ENCODE results near the gene RNF180.

The RNF180 gene

GRCh38 chr5:64201996-64202395, 36.4 kb downstream of the RNF180 start:
- Histone ChIP-seq H3K4me3 (ENCODE audit: low read depth in 1 of 2, low read length in 2 of 2) (no peak overlapping the region), H3K27ac (ENCODE audit: low read length) (no peak overlapping the region), H3K79me2 (ENCODE audit: insufficient read depth, low read length) (no peaks in the 10 kb centered on the region), H3K4me1 (ENCODE audit: insufficient read depth, low read length) (no peaks in the 10 kb centered on the region), H3K9ac (ENCODE audit: low read depth, low read length) (no peak overlapping the region), H3K27me3 (ENCODE audit: insufficient read depth, low read length, poor library complexity) (no peaks in the 10 kb centered on the region), H2AFZ (ENCODE audit: low read depth, low read length) (no peak overlapping the region), H4K20me1 (ENCODE audit: insufficient read depth, low read length) (no peaks in the 10 kb centered on the region), H3K9me3 (ENCODE audit: insufficient read depth, low read length, severe bottlenecking) (no peaks in the 10 kb centered on the region), H3K36me3 (ENCODE audit: insufficient read depth, low read length) (no peaks in the 10 kb centered on the region), H3K4me2 (ENCODE audit: insufficient read depth, low read length) (no peak overlapping the region)
- DNase-seq = no peak
- TF ChIP-seq EZH2 (IDR thresholded peaks at IDR 0.05; ENCODE audit: borderline replicate concordance, low read depth, low read length, severe bottlenecking) (no peak), CTCF (IDR thresholded peaks at IDR 0.05; ENCODE audit: borderline replicate concordance, extremely low read depth, low read length, poor library complexity, severe bottlenecking) (no peak)
- ATAC-seq (ENCODE audit: insufficient read depth, low read depth) = no peak

GRCh38 chr5:64206653-64207052, 41.0 kb downstream of the RNF180 start:
- Histone ChIP-seq H3K4me1 (ENCODE audit: insufficient read depth, low read length) (no peaks in the 10 kb centered on the region), H3K79me2 (ENCODE audit: insufficient read depth, low read length) (no peaks in the 10 kb centered on the region), H3K36me3 (ENCODE audit: insufficient read depth, low read length) (no peaks in the 10 kb centered on the region), H3K27me3 (ENCODE audit: insufficient read depth, low read length, poor library complexity) (no peaks in the 10 kb centered on the region), H2AFZ (ENCODE audit: low read depth, low read length) (no peak overlapping the region), H3K9ac (ENCODE audit: low read depth, low read length) (no peak overlapping the region), H3K27ac (ENCODE audit: low read length) (no peak overlapping the region), H3K9me3 (ENCODE audit: insufficient read depth, low read length, severe bottlenecking) (no peaks in the 10 kb centered on the region), H3K4me3 (ENCODE audit: low read depth in 1 of 2, low read length in 2 of 2) (no peak overlapping the region), H3K4me2 (ENCODE audit: insufficient read depth, low read length) (no peak overlapping the region), H4K20me1 (ENCODE audit: insufficient read depth, low read length) (no peaks in the 10 kb centered on the region)
- TF ChIP-seq EZH2 (IDR thresholded peaks at IDR 0.05; ENCODE audit: borderline replicate concordance, low read depth, low read length, severe bottlenecking) (no peak), CTCF (IDR thresholded peaks at IDR 0.05; ENCODE audit: borderline replicate concordance, extremely low read depth, low read length, poor library complexity, severe bottlenecking) (no peak)
- DNase-seq (no peak), ATAC-seq (ENCODE audit: insufficient read depth, low read depth) (no peak)

- H3K27ac ChIP-seq (ENCODE audit: low read length) = no peak overlapping the region
- TF ChIP-seq CTCF (IDR thresholded peaks at IDR 0.05; ENCODE audit: borderline replicate concordance, extremely low read depth, low read length, poor library complexity, severe bottlenecking) = peak; percentile 32
- no peak for TF ChIP-seq EZH2 (IDR thresholded peaks at IDR 0.05; ENCODE audit: borderline replicate concordance, low read depth, low read length, severe bottlenecking)
- no peaks in the 10 kb centered on the region for H3K27me3 ChIP-seq (ENCODE audit: insufficient read depth, low read length, poor library complexity)
- no peak overlapping the region for H2AFZ ChIP-seq (ENCODE audit: low read depth, low read length)
- H3K4me2 ChIP-seq (ENCODE audit: insufficient read depth, low read length) = no peak overlapping the region
- H4K20me1 ChIP-seq (ENCODE audit: insufficient read depth, low read length) = no peaks in the 10 kb centered on the region
- no peaks in the 10 kb centered on the region for H3K36me3 ChIP-seq (ENCODE audit: insufficient read depth, low read length)
- no peaks in the 10 kb centered on the region for H3K4me1 ChIP-seq (ENCODE audit: insufficient read depth, low read length)
- ATAC-seq (ENCODE audit: insufficient read depth, low read depth) = no peak
- no peak overlapping the region for H3K4me3 ChIP-seq (ENCODE audit: low read depth in 1 of 2, low read length in 2 of 2)
- no peaks in the 10 kb centered on the region for H3K79me2 ChIP-seq (ENCODE audit: insufficient read depth, low read length)
- DNase-seq = no peak
- no peak overlapping the region for H3K9ac ChIP-seq (ENCODE audit: low read depth, low read length)
- no peaks in the 10 kb centered on the region for H3K9me3 ChIP-seq (ENCODE audit: insufficient read depth, low read length, severe bottlenecking)
Measured at GRCh38 chr5:64207978-64208377, 42.3 kb downstream of the RNF180 start.

GRCh38 chr5:64209353-64209752, 43.7 kb downstream of the RNF180 start:
- no peak for DNase-seq
- ATAC-seq (ENCODE audit: insufficient read depth, low read depth) = no peak
- Histone ChIP-seq H3K4me1 (ENCODE audit: insufficient read depth, low read length) (no peaks in the 10 kb centered on the region), H4K20me1 (ENCODE audit: insufficient read depth, low read length) (no peaks in the 10 kb centered on the region), H3K9ac (ENCODE audit: low read depth, low read length) (no peak overlapping the region), H3K27me3 (ENCODE audit: insufficient read depth, low read length, poor library complexity) (no peaks in the 10 kb centered on the region), H3K9me3 (ENCODE audit: insufficient read depth, low read length, severe bottlenecking) (no peaks in the 10 kb centered on the region), H3K79me2 (ENCODE audit: insufficient read depth, low read length) (no peaks in the 10 kb centered on the region), H3K27ac (ENCODE audit: low read length) (no peak overlapping the region), H2AFZ (ENCODE audit: low read depth, low read length) (no peak overlapping the region), H3K36me3 (ENCODE audit: insufficient read depth, low read length) (no peaks in the 10 kb centered on the region), H3K4me3 (ENCODE audit: low read depth in 1 of 2, low read length in 2 of 2) (no peak overlapping the region), H3K4me2 (ENCODE audit: insufficient read depth, low read length) (no peak overlapping the region)
- no peak for TF ChIP-seq CTCF (IDR thresholded peaks at IDR 0.05; ENCODE audit: borderline replicate concordance, extremely low read depth, low read length, poor library complexity, severe bottlenecking)
- TF ChIP-seq EZH2 (IDR thresholded peaks at IDR 0.05; ENCODE audit: borderline replicate concordance, low read depth, low read length, severe bottlenecking) = no peak
